Astrocyte (in vitro differentiated cells and primary cell): ENCODE measurements around the gene ARHGAP26. TPM values are rescaled to one million over a fixed set of nuclear protein-coding genes. Genes with fewer than 3 reads are reported as not detected.

Experiments used
- DNase-seq: peaks from one replicate; pipeline ENCODE4 v3.0.0-alpha.2; 2010; ENCODE audit warnings: low read depth
- FAIRE-seq: peaks from 2 replicates; lab custom pipeline; 2011; peaks lifted over from hg19 to GRCh38; lab: Jason Lieb, UNC
- H2AFZ ChIP-seq: 2 replicates; pipeline ENCODE4 v1.6.0; 2012; ENCODE audit warnings: low read depth, low read length, inconsistent platforms
- H3K27ac ChIP-seq: 2 replicates; pipeline ENCODE4 v1.5.1; 2011; ENCODE audit warnings: low read depth, low read length, inconsistent platforms
- H3K27me3 ChIP-seq: 2 replicates; pipeline ENCODE4 v1.6.0; 2011; ENCODE audit warnings: low read length, inconsistent platforms; ENCODE audit not compliant: insufficient read depth
- H3K36me3 ChIP-seq: 2 replicates; pipeline ENCODE4 v1.5.1; 2011; ENCODE audit warnings: low read length, inconsistent platforms; ENCODE audit not compliant: insufficient read depth
- H3K4me1 ChIP-seq: 2 replicates; pipeline ENCODE4 v1.5.1; 2011; ENCODE audit warnings: low read length, inconsistent platforms; ENCODE audit not compliant: insufficient read depth
- H3K4me2 ChIP-seq: 2 replicates; pipeline ENCODE4 v1.6.0; 2012; ENCODE audit warnings: low read length, inconsistent platforms
- H3K4me3 ChIP-seq: 2 replicates; pipeline ENCODE4 v1.5.1; 2011; ENCODE audit warnings: low read depth, mild to moderate bottlenecking, low read length, inconsistent platforms; ENCODE audit not compliant: insufficient read depth
- H3K79me2 ChIP-seq: 2 replicates; pipeline ENCODE4 v1.6.0; 2012; ENCODE audit warnings: mild to moderate bottlenecking, low read length, inconsistent platforms; ENCODE audit not compliant: insufficient read depth
- H3K9ac ChIP-seq: 2 replicates; pipeline ENCODE4 v1.6.0; 2012; ENCODE audit warnings: mild to moderate bottlenecking, low read length, inconsistent platforms
- H3K9me3 ChIP-seq: 2 replicates; pipeline ENCODE4 v1.5.1; 2012; ENCODE audit warnings: low read depth, mild to moderate bottlenecking, low read length, inconsistent platforms; ENCODE audit not compliant: insufficient read depth
- H4K20me1 ChIP-seq: 2 replicates; pipeline ENCODE4 v1.6.0; 2012; ENCODE audit warnings: low read length, inconsistent platforms; ENCODE audit not compliant: insufficient read depth
- H3K27ac Mint-ChIP-seq: one replicate; pipeline ENCODE4 v1.8.0; 2021; ENCODE audit warnings: mild to moderate bottlenecking, mixed read lengths; ENCODE audit not compliant: unreplicated experiment
- H3K27me3 Mint-ChIP-seq: one replicate; pipeline ENCODE4 v1.8.0; 2021; ENCODE audit warnings: low read depth, mixed read lengths; ENCODE audit not compliant: unreplicated experiment
- H3K36me3 Mint-ChIP-seq: one replicate; pipeline ENCODE4 v1.8.0; 2021; ENCODE audit warnings: low read depth, mixed read lengths; ENCODE audit not compliant: unreplicated experiment
- H3K4me1 Mint-ChIP-seq: one replicate; pipeline ENCODE4 v1.8.0; 2021; ENCODE audit warnings: low read depth, mixed read lengths; ENCODE audit not compliant: unreplicated experiment
- H3K4me3 Mint-ChIP-seq: one replicate; pipeline ENCODE4 v1.8.0; 2021; ENCODE audit warnings: mild to moderate bottlenecking, moderate library complexity, mixed read lengths; ENCODE audit not compliant: unreplicated experiment
- H3K9me3 Mint-ChIP-seq: one replicate; pipeline ENCODE4 v1.8.0; 2021; ENCODE audit warnings: mild to moderate bottlenecking, mixed read lengths; ENCODE audit not compliant: unreplicated experiment
- EZH2 ChIP-seq: IDR thresholded peaks from 2 replicates; pipeline ENCODE4 v1.6.1; 2012; ENCODE audit warnings: mild to moderate bottlenecking, low read length, inconsistent platforms; ENCODE audit not compliant: insufficient read depth
- total RNA-seq: library from RNA; stranded (reverse); gene quantifications from 2 replicates; pipeline ENCODE4 v1.2.1, GENCODE V29; 2021
- TF ChIP-seq, protein P1 (sequence below): IDR thresholded peaks from 2 replicates; pipeline ENCODE4 v1.5.1; 2011; ENCODE audit warnings: low read depth, mild to moderate bottlenecking, inconsistent platforms, low read length, moderate library complexity; ENCODE audit not compliant: insufficient read depth

The ARHGAP26 gene
- total RNA-seq, 1 donor from 2014 or later, result 5.6 TPM

DNA sequence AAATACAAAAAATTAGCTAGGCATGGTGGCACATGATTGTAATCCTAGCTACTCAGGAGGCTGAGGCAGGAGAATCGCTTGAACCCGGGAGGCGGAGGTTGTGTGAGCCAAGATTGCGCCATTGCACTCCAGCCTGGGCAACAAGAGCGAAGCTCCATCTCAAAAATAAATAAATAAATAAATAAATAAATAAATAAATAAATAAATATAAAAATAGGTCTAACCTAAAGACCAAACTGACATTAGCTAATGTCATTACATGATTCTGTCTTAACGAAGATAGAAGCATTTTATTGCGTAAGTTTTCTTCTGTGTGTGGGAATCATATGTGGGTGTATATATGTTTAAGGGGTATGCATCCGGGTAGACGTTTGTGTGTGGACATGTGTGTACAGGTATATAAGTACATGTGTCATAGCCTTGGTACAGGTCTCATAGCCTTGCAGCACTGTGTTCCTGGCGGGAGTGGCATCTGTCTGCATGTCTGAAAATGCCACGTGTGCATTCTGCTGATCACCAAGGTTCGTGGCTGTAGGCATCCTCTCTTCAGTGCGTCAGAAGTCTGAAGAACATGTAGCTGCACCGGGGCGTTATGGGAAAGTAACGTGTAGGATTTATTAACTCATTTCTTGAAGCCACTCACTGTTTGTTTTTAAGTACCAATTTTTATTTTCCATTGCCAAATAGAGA, 335.2 kb downstream of the ARHGAP26 start:
- no peaks in the 10 kb centered on the region for H3K27me3 Mint-ChIP-seq
- no peaks in the 10 kb centered on the region for H3K36me3 Mint-ChIP-seq
- no peaks in the 10 kb centered on the region for H3K9me3 ChIP-seq
- FAIRE-seq, result no peak
- H3K9me3 Mint-ChIP-seq, result no peaks in the 10 kb centered on the region
- no peak overlapping the region for H3K4me3 Mint-ChIP-seq
- H3K27me3 ChIP-seq, result no peaks in the 10 kb centered on the region
- no peak overlapping the region for H3K27ac Mint-ChIP-seq
- DNase-seq, result no peak
- H2AFZ ChIP-seq, result no peak overlapping the region
- H3K4me2 ChIP-seq, result no peak overlapping the region
- H3K27ac ChIP-seq, result no peak overlapping the region
- H3K4me1 Mint-ChIP-seq, result peaks cover 18% of the 10 kb centered on the region
- TF ChIP-seq, protein P1, sequence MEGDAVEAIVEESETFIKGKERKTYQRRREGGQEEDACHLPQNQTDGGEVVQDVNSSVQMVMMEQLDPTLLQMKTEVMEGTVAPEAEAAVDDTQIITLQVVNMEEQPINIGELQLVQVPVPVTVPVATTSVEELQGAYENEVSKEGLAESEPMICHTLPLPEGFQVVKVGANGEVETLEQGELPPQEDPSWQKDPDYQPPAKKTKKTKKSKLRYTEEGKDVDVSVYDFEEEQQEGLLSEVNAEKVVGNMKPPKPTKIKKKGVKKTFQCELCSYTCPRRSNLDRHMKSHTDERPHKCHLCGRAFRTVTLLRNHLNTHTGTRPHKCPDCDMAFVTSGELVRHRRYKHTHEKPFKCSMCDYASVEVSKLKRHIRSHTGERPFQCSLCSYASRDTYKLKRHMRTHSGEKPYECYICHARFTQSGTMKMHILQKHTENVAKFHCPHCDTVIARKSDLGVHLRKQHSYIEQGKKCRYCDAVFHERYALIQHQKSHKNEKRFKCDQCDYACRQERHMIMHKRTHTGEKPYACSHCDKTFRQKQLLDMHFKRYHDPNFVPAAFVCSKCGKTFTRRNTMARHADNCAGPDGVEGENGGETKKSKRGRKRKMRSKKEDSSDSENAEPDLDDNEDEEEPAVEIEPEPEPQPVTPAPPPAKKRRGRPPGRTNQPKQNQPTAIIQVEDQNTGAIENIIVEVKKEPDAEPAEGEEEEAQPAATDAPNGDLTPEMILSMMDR, result no peak
- TF ChIP-seq EZH2, result no peak
- no peaks in the 10 kb centered on the region for H3K79me2 ChIP-seq
- no peak overlapping the region for H3K9ac ChIP-seq
- no peak overlapping the region for H3K4me3 ChIP-seq
- H3K36me3 ChIP-seq, result no peaks in the 10 kb centered on the region
- no peaks in the 10 kb centered on the region for H3K4me1 ChIP-seq
- no peaks in the 10 kb centered on the region for H4K20me1 ChIP-seq

DNA sequence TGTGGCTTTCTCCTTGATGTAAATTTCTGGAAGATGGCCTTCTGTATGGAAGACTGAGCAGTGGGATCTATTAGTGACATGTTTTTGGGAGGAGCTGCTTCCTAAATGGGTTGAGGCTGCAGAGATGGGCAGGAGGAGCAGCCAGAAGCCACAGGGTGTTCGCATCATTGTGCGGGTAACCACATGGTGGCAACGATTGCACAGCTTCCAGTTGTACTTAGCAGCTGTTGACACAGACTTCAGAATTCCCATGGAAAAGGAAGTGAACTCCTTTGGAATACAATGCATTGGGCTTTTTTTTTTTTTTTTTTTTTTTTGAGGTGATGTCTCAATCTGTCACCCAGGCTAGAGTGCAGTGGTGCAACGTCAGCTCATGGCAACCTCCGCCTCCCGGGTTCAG, 336.0 kb downstream of the ARHGAP26 start:
- H3K36me3 Mint-ChIP-seq, result no peaks in the 10 kb centered on the region
- no peak overlapping the region for H3K4me2 ChIP-seq
- no peaks in the 10 kb centered on the region for H3K36me3 ChIP-seq
- H3K4me3 Mint-ChIP-seq, result no peak overlapping the region
- no peaks in the 10 kb centered on the region for H4K20me1 ChIP-seq
- no peak overlapping the region for H2AFZ ChIP-seq
- peaks cover 21% of the 10 kb centered on the region for H3K4me1 Mint-ChIP-seq
- no peaks in the 10 kb centered on the region for H3K4me1 ChIP-seq
- H3K27ac Mint-ChIP-seq, result no peak overlapping the region
- H3K9ac ChIP-seq, result no peak overlapping the region
- no peak overlapping the region for H3K4me3 ChIP-seq
- H3K27ac ChIP-seq, result no peak overlapping the region
- no peaks in the 10 kb centered on the region for H3K9me3 ChIP-seq
- DNase-seq (peak; percentile 54), FAIRE-seq (no peak)
- H3K27me3 ChIP-seq, result no peaks in the 10 kb centered on the region
- TF ChIP-seq, protein P1, result no peak
- TF ChIP-seq EZH2, result no peak
- H3K79me2 ChIP-seq, result no peaks in the 10 kb centered on the region
- H3K27me3 Mint-ChIP-seq, result no peaks in the 10 kb centered on the region
- no peaks in the 10 kb centered on the region for H3K9me3 Mint-ChIP-seq

GRCh38 chr5:143108498-143109128, 338.4 kb downstream of the ARHGAP26 start:
- Histone ChIP-seq H4K20me1 (no peaks in the 10 kb centered on the region), H3K4me3 (no peak overlapping the region), H3K4me1 (no peaks in the 10 kb centered on the region), H3K27ac (no peak overlapping the region), H3K4me2 (no peak overlapping the region), H3K27me3 (no peaks in the 10 kb centered on the region), H3K9me3 (no peaks in the 10 kb centered on the region), H3K36me3 (no peaks in the 10 kb centered on the region), H2AFZ (no peak overlapping the region), H3K9ac (no peak overlapping the region), H3K79me2 (no peaks in the 10 kb centered on the region)
- FAIRE-seq (no peak), DNase-seq (no peak)
- no peaks in the 10 kb centered on the region for H3K9me3 Mint-ChIP-seq
- H3K27ac Mint-ChIP-seq, result no peak overlapping the region
- H3K4me1 Mint-ChIP-seq, result peaks cover 16% of the 10 kb centered on the region
- no peak for TF ChIP-seq EZH2
- TF ChIP-seq, protein P1, result no peak
- no peaks in the 10 kb centered on the region for H3K27me3 Mint-ChIP-seq
- no peak overlapping the region for H3K4me3 Mint-ChIP-seq
- no peaks in the 10 kb centered on the region for H3K36me3 Mint-ChIP-seq
